Neural crest cell (in vitro differentiated cells): Measurements from ENCODE around the gene PTPN7. TPM values are rescaled to one million over a fixed set of nuclear protein-coding genes. Genes with fewer than 3 reads are reported as not detected.

ENCODE experiments used
- DNase-seq: peaks from one replicate; pipeline ENCODE4 v3.0.0; 2021; ENCODE audit warnings: low read depth, mixed read lengths, low spot score
- H3K27ac Mint-ChIP-seq: one replicate; pipeline ENCODE4 v1.8.0; 2021; ENCODE audit warnings: mild to moderate bottlenecking, mixed read lengths; ENCODE audit not compliant: unreplicated experiment
- H3K27me3 Mint-ChIP-seq: 2 replicates; pipeline ENCODE4 v1.8.0; 2021; ENCODE audit warnings: low read depth, mild to moderate bottlenecking, mixed read lengths
- H3K36me3 Mint-ChIP-seq: 2 replicates; pipeline ENCODE4 v1.8.0; 2021; ENCODE audit warnings: low read depth, mild to moderate bottlenecking, mixed read lengths
- H3K4me1 Mint-ChIP-seq: 2 replicates; pipeline ENCODE4 v1.8.0; 2021; ENCODE audit warnings: mixed read lengths
- H3K4me3 Mint-ChIP-seq: one replicate; pipeline ENCODE4 v1.8.0; 2021; ENCODE audit warnings: mild to moderate bottlenecking, mixed read lengths
- H3K9me3 Mint-ChIP-seq: 2 replicates; pipeline ENCODE4 v1.8.0; 2021; ENCODE audit warnings: mixed read lengths
- CTCF ChIP-seq: fragments of 200-600 bp; sonication (generic); conservative IDR thresholded peaks from 2 replicates; pipeline ENCODE4 v1.5.0; 2021; ENCODE audit warnings: antibody characterized with exemption, mild to moderate bottlenecking
- total RNA-seq: library from RNA; stranded (reverse); gene quantifications from 2 replicates; pipeline ENCODE4 v1.2.1, GENCODE V29; 2021

PTPN7 gene
- total RNA-seq, 1 donor from 2014 or later = not detected

- peaks cover 4% of the 10 kb centered on the region for H3K36me3 Mint-ChIP-seq
- H3K4me1 Mint-ChIP-seq = peaks cover 27% of the 10 kb centered on the region
- TF ChIP-seq CTCF = no peak
- H3K27ac Mint-ChIP-seq = peak overlapping the region; percentile 27
- no peaks in the 10 kb centered on the region for H3K27me3 Mint-ChIP-seq
- H3K4me3 Mint-ChIP-seq = no peak overlapping the region
- no peak for DNase-seq
- H3K9me3 Mint-ChIP-seq = no peaks in the 10 kb centered on the region
These were observed 27.4 kb downstream of the PTPN7 start for GRCh38 chr1:202133001-202133400.

- Mint-ChIP-seq H3K27me3 (no peaks in the 10 kb centered on the region), H3K36me3 (peaks cover 4% of the 10 kb centered on the region), H3K27ac (peak overlapping the region; percentile 81), H3K9me3 (no peaks in the 10 kb centered on the region), H3K4me3 (no peak overlapping the region), H3K4me1 (peaks cover 27% of the 10 kb centered on the region)
- no peak for DNase-seq
- no peak for TF ChIP-seq CTCF
These were observed 28.2 kb downstream of the PTPN7 start for GRCh38 chr1:202131956-202132821.

GRCh38 chr1:202130816-202131522, 29.4 kb downstream of the PTPN7 start:
- DNase-seq = no peak
- H3K36me3 Mint-ChIP-seq = peaks cover 4% of the 10 kb centered on the region
- H3K27ac Mint-ChIP-seq = peak overlapping the region; percentile 27
- peaks cover 27% of the 10 kb centered on the region for H3K4me1 Mint-ChIP-seq
- H3K9me3 Mint-ChIP-seq = no peaks in the 10 kb centered on the region
- no peaks in the 10 kb centered on the region for H3K27me3 Mint-ChIP-seq
- H3K4me3 Mint-ChIP-seq = peak overlapping the region; percentile 23
- TF ChIP-seq CTCF = no peak

- Mint-ChIP-seq H3K9me3 (no peaks in the 10 kb centered on the region), H3K4me1 (peaks cover 26% of the 10 kb centered on the region), H3K4me3 (peak overlapping the region; percentile 72), H3K27me3 (no peaks in the 10 kb centered on the region), H3K27ac (peak overlapping the region; percentile 83), H3K36me3 (peaks cover 4% of the 10 kb centered on the region)
- DNase-seq = peak; percentile 52
- no peak for TF ChIP-seq CTCF
These were observed 30.1 kb downstream of the PTPN7 start for GRCh38 chr1:202130297-202130721.

- H3K9me3 Mint-ChIP-seq = no peaks in the 10 kb centered on the region
- peaks cover 20% of the 10 kb centered on the region for H3K4me1 Mint-ChIP-seq
- DNase-seq = no peak
- H3K27ac Mint-ChIP-seq = peak overlapping the region; percentile 83
- peaks cover 4% of the 10 kb centered on the region for H3K36me3 Mint-ChIP-seq
- TF ChIP-seq CTCF = no peak
- H3K4me3 Mint-ChIP-seq = peak overlapping the region; percentile 72
- no peaks in the 10 kb centered on the region for H3K27me3 Mint-ChIP-seq
These were observed 30.7 kb downstream of the PTPN7 start for GRCh38 chr1:202129453-202130296.
